MCF 10A (cell line): ENCODE measurements around the gene CCDC9. TPM values are rescaled to one million over a fixed set of nuclear protein-coding genes. Genes with fewer than 3 reads are reported as not detected.
"Not testable (repeated sequence)": the region's sequence is repeated elsewhere in the genome, so short reads cannot be mapped to it uniquely, and the experiment has no call there.

Experiments
- BruUV-seq: library from RNA; stranded (reverse); fragments of 400-500 nt; replicated peaks from 2 replicates; lab custom pipeline; 2021; lab: Mats Ljungman, UMichigan
- CTCF ChIA-PET: fragments of 300-600 bp; sonication (Branson Sonifier 250); formaldehyde crosslinking; extraction: SDS; loops from one replicate; lab custom pipeline; 2021; ENCODE audit warnings: antibody characterized with exemption, inconsistent platforms; lab: Yijun Ruan, JAX
- POLR2A ChIA-PET: fragments of 300-600, 350-650 bp; sonication (Branson Sonifier 250); formaldehyde crosslinking; extraction: SDS; loops from one replicate; lab custom pipeline; 2020; ENCODE audit warnings: antibody characterized with exemption, inconsistent platforms; lab: Yijun Ruan, JAX
- DNase-seq: peaks from one replicate; pipeline ENCODE4 v3.0.0-alpha.2; 2018; ENCODE audit not compliant: unreplicated experiment
- H3K27ac Mint-ChIP-seq: one replicate; pipeline ENCODE4 v1.8.0; 2022; ENCODE audit warnings: mild to moderate bottlenecking, low read depth, mixed read lengths; ENCODE audit not compliant: unreplicated experiment
- H3K27me3 Mint-ChIP-seq: one replicate; pipeline ENCODE4 v1.8.0; 2022; ENCODE audit warnings: mixed read lengths; ENCODE audit not compliant: insufficient read depth, unreplicated experiment
- H3K36me3 Mint-ChIP-seq: one replicate; pipeline ENCODE4 v1.8.0; 2022; ENCODE audit warnings: mild to moderate bottlenecking, moderate library complexity, mixed read lengths; ENCODE audit not compliant: insufficient read depth, unreplicated experiment
- H3K4me1 Mint-ChIP-seq: one replicate; pipeline ENCODE4 v1.8.0; 2022; ENCODE audit warnings: mixed read lengths; ENCODE audit not compliant: insufficient read depth, unreplicated experiment
- H3K4me3 Mint-ChIP-seq: one replicate; pipeline ENCODE4 v1.8.0; 2022; ENCODE audit warnings: mild to moderate bottlenecking, moderate library complexity, mixed read lengths; ENCODE audit not compliant: unreplicated experiment
- H3K9me3 Mint-ChIP-seq: one replicate; pipeline ENCODE4 v1.8.0; 2022; ENCODE audit warnings: mixed read lengths; ENCODE audit not compliant: unreplicated experiment
- CTCF ChIP-seq: fragments of 200-600 bp; IDR thresholded peaks from one replicate; pipeline ENCODE4 v1.8.0; 2022; ENCODE audit warnings: antibody characterized with exemption, mild to moderate bottlenecking; ENCODE audit not compliant: unreplicated experiment
- intact Hi-C: fragments of 100-400 bp; cut with micrococcal nuclease; formaldehyde crosslinking; loops from 2 replicates; pipeline ENCODE4 v1.14.1; 2022
- total RNA-seq: library from RNA; stranded (reverse); gene quantifications from 2 replicates; pipeline ENCODE4 v1.2.3, GENCODE V29; 2022

The CCDC9 gene
- total RNA-seq, 1 experiment from 2014 or later = 39.0 TPM

DNA sequence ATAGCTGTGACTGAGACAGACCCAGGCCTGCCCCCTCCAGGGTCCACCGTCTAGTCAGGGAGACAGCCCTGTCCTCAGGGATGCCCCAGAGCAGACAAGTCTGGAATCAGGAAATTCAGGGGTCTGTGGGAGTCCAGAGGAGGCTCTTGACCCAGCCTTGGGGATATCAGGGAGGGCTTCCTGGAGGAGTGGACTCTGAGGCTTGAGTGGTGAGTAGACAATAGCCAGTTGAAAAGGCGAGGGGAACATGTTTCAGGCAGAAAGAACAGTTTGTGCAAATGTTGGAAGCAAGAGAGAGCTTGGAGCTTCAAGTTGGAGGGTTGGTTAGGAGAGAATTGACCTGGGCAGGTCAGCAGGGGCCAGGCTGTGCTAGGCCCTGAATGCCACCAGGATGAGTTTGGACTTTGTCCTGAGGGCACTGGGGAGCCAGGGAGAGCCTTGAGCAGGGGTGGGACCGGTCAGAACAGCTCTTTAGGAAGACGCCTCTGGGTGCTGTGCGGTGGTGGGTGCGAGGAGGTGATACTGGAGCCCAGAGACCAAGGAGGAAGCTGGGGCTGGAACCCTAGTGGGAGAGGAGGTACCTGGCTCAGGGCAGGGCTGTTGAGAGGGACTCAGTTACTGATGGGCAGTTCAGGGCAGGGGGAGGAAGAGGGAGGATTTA, 2.7 kb downstream of the CCDC9 start:
- Mint-ChIP-seq H3K9me3 (no peaks in the 10 kb centered on the region), H3K4me1 (peaks cover 26% of the 10 kb centered on the region), H3K36me3 (peaks cover 52% of the 10 kb centered on the region), H3K4me3 (peak overlapping the region; percentile 97), H3K27me3 (no peaks in the 10 kb centered on the region), H3K27ac (peak overlapping the region; percentile 59)
- ChIA-PET CTCF (interaction anchor here (0.9 to 2.1 kb wide), 3 partner anchors 12 to 178 kb away, joined by 3 to 6 read pairs (median 4); no protein-coding TSS in a partner anchor), POLR2A (interaction anchor here (0.6 kb wide), 1 partner anchor 49 kb away, joined by 3 read pairs; no protein-coding TSS in a partner anchor)
- BruUV-seq = no TSS peak
- TF ChIP-seq CTCF = no peak
- intact Hi-C loops = no loop called here
- DNase-seq = no peak

GRCh38 chr19:47260476-47260875, 4.2 kb downstream of the CCDC9 start:
- intact Hi-C loops = no loop called here
- POLR2A ChIA-PET = interaction anchor here (0.8 kb wide), 1 partner anchor 9 kb away, joined by 3 read pairs; no protein-coding TSS in a partner anchor
- no peak for TF ChIP-seq CTCF
- Mint-ChIP-seq H3K4me3 (no peak overlapping the region), H3K27ac (no peak overlapping the region), H3K27me3 (no peaks in the 10 kb centered on the region), H3K36me3 (peaks cover 66% of the 10 kb centered on the region), H3K4me1 (peaks cover 26% of the 10 kb centered on the region), H3K9me3 (no peaks in the 10 kb centered on the region)
- CTCF ChIA-PET = interaction anchor here (0.6 to 2.1 kb wide), 2 partner anchors 13 to 339 kb away, joined by 3 to 6 read pairs; no protein-coding TSS in a partner anchor
- no peak for DNase-seq
- BruUV-seq = no TSS peak

DNA sequence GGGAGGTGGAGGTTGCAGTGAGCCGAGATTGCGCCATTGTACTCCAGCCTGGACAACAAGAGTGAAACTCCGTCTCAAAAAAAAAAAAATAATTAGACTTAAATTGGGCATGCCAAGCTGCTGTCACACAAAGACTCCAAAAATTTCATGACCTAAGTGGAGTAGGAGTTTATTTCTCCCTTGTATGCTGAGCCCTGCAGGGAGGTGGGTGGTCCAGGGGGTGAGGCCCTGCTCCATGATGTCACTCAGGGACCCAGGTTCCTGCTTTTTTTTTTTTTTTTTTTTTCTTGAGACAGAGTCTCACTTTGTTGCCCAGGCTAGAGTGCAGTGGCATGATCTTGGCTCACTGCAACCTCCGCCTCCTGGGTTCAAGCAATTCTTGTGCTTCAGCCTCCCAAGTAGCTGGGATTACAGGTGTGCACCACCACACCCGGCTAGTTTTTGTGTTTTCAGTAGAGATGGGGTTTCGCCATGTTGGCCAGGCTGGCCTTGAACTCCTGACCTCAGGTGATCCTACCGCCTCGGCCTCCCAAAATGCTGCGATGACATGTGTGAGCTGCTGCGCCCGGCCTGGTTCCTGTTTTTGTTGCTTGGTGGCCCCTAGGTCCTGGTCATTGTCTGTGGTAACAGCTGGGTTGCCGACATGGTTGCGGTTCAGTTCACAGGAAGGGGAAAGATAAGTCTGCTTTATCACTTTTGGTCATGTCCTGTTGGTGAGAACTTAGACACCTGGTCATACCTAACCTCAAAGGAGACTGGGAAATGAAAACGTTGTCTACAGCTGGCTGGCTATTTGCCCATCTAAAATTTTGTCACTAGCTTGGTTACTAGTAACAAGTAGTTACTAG, 5.8 kb downstream of the CCDC9 start:
- POLR2A ChIA-PET = interaction anchor here (0.6 to 2.2 kb wide), 6 partner anchors 10 to 1713 kb away, joined by 3 to 10 read pairs (median 3); no protein-coding TSS in a partner anchor
- CTCF ChIA-PET, BruUV-seq, DNase-seq, intact Hi-C loops, H3K9me3 Mint-ChIP-seq, H3K27me3 Mint-ChIP-seq, H3K27ac Mint-ChIP-seq, H3K4me3 Mint-ChIP-seq: not testable (repeated sequence)
- Mint-ChIP-seq H3K4me1 (peaks cover 26% of the 10 kb centered on the region), H3K36me3 (peaks cover 83% of the 10 kb centered on the region)

- Mint-ChIP-seq H3K27ac (no peak overlapping the region), H3K9me3 (no peaks in the 10 kb centered on the region), H3K36me3 (peaks cover 89% of the 10 kb centered on the region), H3K4me3 (no peak overlapping the region), H3K4me1 (peaks cover 7% of the 10 kb centered on the region), H3K27me3 (no peaks in the 10 kb centered on the region)
- DNase-seq = no peak
- ChIA-PET POLR2A (no interaction called here), CTCF (interaction anchor here (0.6 kb wide), 1 partner anchor 75 kb away, joined by 3 read pairs; no protein-coding TSS in a partner anchor)
- no peak for TF ChIP-seq CTCF
- intact Hi-C loops = no loop called here
- no TSS peak for BruUV-seq
Measured at GRCh38 chr19:47264629-47265028, 8.3 kb downstream of the CCDC9 start.
